NCI-H2171 treated with DMSO at 0.1 percent for 48 hours (cell line): ENCODE data around the gene RNF17.
"Not testable (repeated sequence)": the region's sequence is repeated elsewhere in the genome, so short reads cannot be mapped to it uniquely, and the experiment has no call there.

Experiments
- DNase-seq: peaks from one replicate; lab custom pipeline; 2025; lab: John Stamatoyannopoulos, UW

The RNF17 gene

GRCh38 chr13:24763596-24764275 is at the start of gene RNF17:
RNF17 (plus strand) TSS chr13:24764169; CDS start chr13:24764204, 35 bp downstream.
- no peak for DNase-seq

GRCh38 chr13:24716011-24716410 is 48.0 kb upstream of the RNF17 start:
- DNase-seq, result no peak

GRCh38 chr13:24716446-24716845 is 47.5 kb upstream of the RNF17 start:
- no peak for DNase-seq

GRCh38 chr13:24717217-24717616 is 46.8 kb upstream of the RNF17 start:
- DNase-seq, result no peak

GRCh38 chr13:24718192-24718965 is 45.6 kb upstream of the RNF17 start:
- DNase-seq, result no peak

GRCh38 chr13:24719139-24719538 is 44.8 kb upstream of the RNF17 start:
- no peak for DNase-seq

- no peak for DNase-seq
Observed at GRCh38 chr13:24723206-24723605, 40.8 kb upstream of the RNF17 start.

- peak; percentile 53 for DNase-seq
Observed at GRCh38 chr13:24724714-24725113, 39.3 kb upstream of the RNF17 start.

- DNase-seq, result no peak
Observed at GRCh38 chr13:24725379-24725778, 38.6 kb upstream of the RNF17 start.

GRCh38 chr13:24727731-24728601 is 36.0 kb upstream of the RNF17 start:
- DNase-seq, result peak; percentile 78

- DNase-seq, result not testable (repeated sequence)
Observed at GRCh38 chr13:24730873-24731567, 32.9 kb upstream of the RNF17 start.

GRCh38 chr13:24734950-24735349 is 29.0 kb upstream of the RNF17 start:
- DNase-seq, result no peak

- no peak for DNase-seq
Observed at GRCh38 chr13:24737042-24737441, 26.9 kb upstream of the RNF17 start.

- DNase-seq, result no peak
Observed at GRCh38 chr13:24738366-24738847, 25.6 kb upstream of the RNF17 start.

- DNase-seq, result no peak
Observed at GRCh38 chr13:24740014-24740890, 23.7 kb upstream of the RNF17 start.

GRCh38 chr13:24741016-24741662 is 22.8 kb upstream of the RNF17 start:
- no peak for DNase-seq

GRCh38 chr13:24741791-24742190 is 22.2 kb upstream of the RNF17 start:
- no peak for DNase-seq

GRCh38 chr13:24742294-24742693 is 21.7 kb upstream of the RNF17 start:
- peak; percentile 93 for DNase-seq

- no peak for DNase-seq
Observed at GRCh38 chr13:24742977-24743376, 21.0 kb upstream of the RNF17 start.

GRCh38 chr13:24744247-24744646 is 19.7 kb upstream of the RNF17 start:
- DNase-seq, result no peak
